ENCODE results near the gene AKT1.

- TF ChIP-seq CTCF (IDR thresholded peaks at IDR 0.05) (no peak), ZFX (IDR thresholded peaks at IDR 0.05; ENCODE audit: borderline replicate concordance) (no peak)
Observed at GRCh38 chr14:104782808-104783139, 12.8 kb downstream of the AKT1 start.
